H9 (cell line): ENCODE results near the gene DIP2A. TPM values are rescaled to one million over a fixed set of nuclear protein-coding genes. Genes with fewer than 3 reads are reported as not detected.

Experiments used
- DNase-seq: peaks from one replicate; pipeline ENCODE4 v3.0.0-alpha.2; 2017
- H2AFZ ChIP-seq: one replicate; pipeline ENCODE4 v1.6.1; 2013; ENCODE audit warnings: mild to moderate bottlenecking, low read length, control low read depth, moderate library complexity
- H2AK5ac ChIP-seq: 2 replicates; pipeline ENCODE4 v1.6.1; 2013; ENCODE audit warnings: low read length, control low read depth, mixed read lengths; ENCODE audit not compliant: insufficient read length
- H2BK120ac ChIP-seq: one replicate; pipeline ENCODE4 v1.6.1; 2013; ENCODE audit warnings: low read depth, mild to moderate bottlenecking, low read length, control low read depth, inconsistent platforms; ENCODE audit not compliant: poor library complexity, severe bottlenecking
- H2BK12ac ChIP-seq: 2 replicates; pipeline ENCODE4 v1.6.1; 2013; ENCODE audit warnings: low read length, control low read depth, mixed read lengths, low read depth; ENCODE audit not compliant: insufficient read length
- H2BK15ac ChIP-seq: 2 replicates; pipeline ENCODE4 v1.6.1; 2013; ENCODE audit warnings: low read depth, low read length, control low read depth
- H2BK20ac ChIP-seq: one replicate; pipeline ENCODE4 v1.6.1; 2013; ENCODE audit warnings: low read depth, mild to moderate bottlenecking, low read length, control low read depth, inconsistent platforms; ENCODE audit not compliant: poor library complexity, severe bottlenecking
- H2BK5ac ChIP-seq: 2 replicates; pipeline ENCODE4 v1.6.1; 2013; ENCODE audit warnings: low read length, control low read depth, mixed read lengths; ENCODE audit not compliant: insufficient read length
- H3K14ac ChIP-seq: 2 replicates; pipeline ENCODE4 v1.6.1; 2013; ENCODE audit warnings: low read length, control low read depth; ENCODE audit not compliant: insufficient read depth
- H3K18ac ChIP-seq: 2 replicates; pipeline ENCODE4 v1.6.1; 2013; ENCODE audit warnings: low read depth, mild to moderate bottlenecking, mixed read lengths, low read length, control low read depth; ENCODE audit not compliant: insufficient read length
- H3K23ac ChIP-seq: 2 replicates; pipeline ENCODE4 v1.6.1; 2013; ENCODE audit warnings: low read length, control low read depth, mixed read lengths, low read depth; ENCODE audit not compliant: insufficient read length
- H3K23me2 ChIP-seq: 2 replicates; pipeline ENCODE4 v1.6.1; 2013; ENCODE audit warnings: low read depth, mild to moderate bottlenecking, mixed read lengths, low read length, control low read depth; ENCODE audit not compliant: insufficient read length, poor library complexity, severe bottlenecking
- H3K27ac ChIP-seq: 2 replicates; pipeline ENCODE4 v1.5.1; 2013; ENCODE audit warnings: low read length, control low read depth, mixed read lengths, low read depth; ENCODE audit not compliant: insufficient read length
- H3K27me3 ChIP-seq: 2 replicates; pipeline ENCODE4 v1.6.1; 2013; ENCODE audit warnings: low read length, control low read depth, inconsistent platforms; ENCODE audit not compliant: insufficient read depth
- H3K4ac ChIP-seq: 2 replicates; pipeline ENCODE4 v1.6.1; 2013; ENCODE audit warnings: low read depth, mild to moderate bottlenecking, control low read depth, inconsistent platforms, low read length, moderate library complexity
- H3K4me1 ChIP-seq: 2 replicates; pipeline ENCODE4 v1.6.1; 2013; ENCODE audit warnings: low read length, control low read depth, inconsistent platforms; ENCODE audit not compliant: insufficient read depth
- H3K4me2 ChIP-seq: 2 replicates; pipeline ENCODE4 v1.6.1; 2013; ENCODE audit warnings: low read length, control low read depth, mixed read lengths; ENCODE audit not compliant: insufficient read length, insufficient read depth
- H3K56ac ChIP-seq: 2 replicates; pipeline ENCODE4 v1.6.1; 2013; ENCODE audit warnings: low read depth, mild to moderate bottlenecking, mixed read lengths, low read length, control low read depth; ENCODE audit not compliant: insufficient read length
- H3K79me1 ChIP-seq: 2 replicates; pipeline ENCODE4 v1.6.1; 2013; ENCODE audit warnings: low read depth, mild to moderate bottlenecking, moderate library complexity, low read length, control low read depth, inconsistent platforms; ENCODE audit not compliant: insufficient read depth, poor library complexity, severe bottlenecking
- H3K79me2 ChIP-seq: 2 replicates; pipeline ENCODE4 v1.6.1; 2013; ENCODE audit warnings: low read length, control low read depth, inconsistent platforms; ENCODE audit not compliant: insufficient read depth
- H3K9ac ChIP-seq: 2 replicates; pipeline ENCODE4 v1.6.1; 2013; ENCODE audit warnings: low read length, control low read depth, mixed read lengths; ENCODE audit not compliant: insufficient read length; ENCODE audit errors: extremely low read depth
- H3K9me3 ChIP-seq: one replicate; pipeline ENCODE4 v1.6.1; 2013; ENCODE audit warnings: low read depth, low read length, inconsistent platforms; ENCODE audit not compliant: control insufficient read depth
- H3T11ph ChIP-seq: one replicate; pipeline ENCODE4 v1.6.1; 2013; ENCODE audit warnings: mild to moderate bottlenecking, low read length, control low read depth, inconsistent platforms
- H4K20me1 ChIP-seq: one replicate; pipeline ENCODE4 v1.6.1; 2013; ENCODE audit not compliant: control insufficient read depth, insufficient read length, insufficient read depth
- H4K5ac ChIP-seq: 2 replicates; pipeline ENCODE4 v1.6.1; 2013; ENCODE audit warnings: low read depth, mild to moderate bottlenecking, mixed read lengths, low read length, control low read depth; ENCODE audit not compliant: insufficient read length
- H4K8ac ChIP-seq: replicated peaks from 2 replicates; pipeline ENCODE4 v1.6.1; 2013; ENCODE audit warnings: low read length, control low read depth, mixed read lengths, low read depth; ENCODE audit not compliant: insufficient read length
- H4K91ac ChIP-seq: 2 replicates; pipeline ENCODE4 v1.6.1; 2013; ENCODE audit warnings: low read depth, mild to moderate bottlenecking, moderate library complexity, mixed read lengths, low read length, control low read depth; ENCODE audit not compliant: insufficient read length
- H3K27ac Mint-ChIP-seq, 3 experiments: 2 replicates in 2 of 3; 3 replicates in 1 of 3; pipeline ENCODE4 v1.8.0; 2020 to 2021; ENCODE audit warnings: mixed read lengths in 3 of 3, mild to moderate bottlenecking in 1 of 3, moderate library complexity in 1 of 3
- H3K27me3 Mint-ChIP-seq: 2 replicates; pipeline ENCODE4 v1.8.0; 2021; ENCODE audit warnings: low read depth, mild to moderate bottlenecking, moderate library complexity, mixed read lengths
- H3K36me3 Mint-ChIP-seq, 3 experiments: 2 replicates in 2 of 3; 3 replicates in 1 of 3; pipeline ENCODE4 v1.8.0; 2020 to 2021; ENCODE audit warnings: low read depth in 3 of 3, mixed read lengths in 3 of 3; ENCODE audit not compliant: insufficient read depth in 1 of 3
- H3K4me1 Mint-ChIP-seq, 2 experiments: 2 replicates each; pipeline ENCODE4 v1.8.0; 2020; ENCODE audit warnings: mixed read lengths in 2 of 2
- H3K4me3 Mint-ChIP-seq, 2 experiments: 2 replicates in 1 of 2; 3 replicates in 1 of 2; pipeline ENCODE4 v1.8.0; 2020 to 2021; ENCODE audit warnings: mild to moderate bottlenecking in 2 of 2, mixed read lengths in 2 of 2, moderate library complexity in 1 of 2
- H3K9me3 Mint-ChIP-seq, 2 experiments: 2 replicates in 1 of 2; 3 replicates in 1 of 2; pipeline ENCODE4 v1.8.0; 2020; ENCODE audit warnings: mild to moderate bottlenecking in 2 of 2, mixed read lengths in 2 of 2, moderate library complexity in 1 of 2
- CTCF ChIP-seq: fragments of 200-600 bp; sonication (generic); conservative IDR thresholded peaks from 3 replicates; pipeline ENCODE4 v1.8.0; 2021; ENCODE audit warnings: antibody characterized with exemption, mild to moderate bottlenecking
- WGBS: extraction: QIAGEN DNeasy Blood & Tissue Kit; methylation state at CpG from one replicate; pipeline ENCODE4 v1.1.7; 2013; ENCODE audit warnings: missing lambda C conversion rate, low lambda C conversion rate, mixed read lengths; ENCODE audit not compliant: insufficient read length; ENCODE audit errors: extremely low coverage; 5-methylcytosine and 5-hydroxymethylcytosine counted together
- total RNA-seq: library from RNA; stranded (reverse); gene quantifications from 2 replicates; pipeline ENCODE4 v1.2.1, GENCODE V29; 2021

Gene DIP2A
- total RNA-seq, 1 experiment from 2014 or later, result 25.2 TPM

DNA sequence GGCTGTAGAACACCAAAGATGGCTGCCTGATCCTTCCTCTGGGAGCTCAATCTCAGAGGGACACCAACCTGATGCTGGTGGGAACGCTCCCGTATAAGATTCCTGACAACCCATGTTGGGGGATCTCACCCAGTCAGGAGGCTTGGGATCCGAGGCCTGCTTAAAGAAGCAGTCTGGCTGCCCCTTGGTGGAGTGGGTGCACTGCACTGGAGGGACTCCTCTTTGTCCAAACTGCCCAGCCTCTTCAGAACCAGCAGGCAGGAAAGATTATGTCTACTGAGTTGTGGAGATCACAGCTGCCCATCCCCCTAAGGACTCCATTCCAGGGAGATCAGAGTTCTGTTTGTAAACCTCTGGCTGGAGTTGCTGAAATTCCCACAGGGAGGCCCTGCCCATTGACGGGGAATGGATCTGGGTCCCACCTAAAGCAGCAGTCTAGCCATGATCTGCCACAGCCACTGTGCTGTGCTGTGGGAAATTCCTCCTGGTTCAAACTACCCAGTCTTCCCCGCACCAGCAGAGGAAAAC, 123.2 kb downstream of the DIP2A start:
- H3K4me2 ChIP-seq, result no peak overlapping the region
- peaks cover 77 to 85% of the 10 kb centered on the region in 2 experiments for H3K9me3 Mint-ChIP-seq
- no CpG with 5 or more reads among the region's 5 CpGs for WGBS

More for the DNA sequence above, 123.2 kb downstream of the DIP2A start:
- DNase-seq, result no peak
- TF ChIP-seq CTCF, result no peak
- H3K27ac Mint-ChIP-seq, result no peak overlapping the region
- Histone ChIP-seq H3K23me2 (no peaks in the 10 kb centered on the region), H3K18ac (no peak overlapping the region), H4K8ac (no peak overlapping the region), H2AK5ac (no peak overlapping the region), H3K79me2 (no peaks in the 10 kb centered on the region), H3K14ac (no peak overlapping the region), H3K27ac (no peak overlapping the region), H3K27me3 (no peaks in the 10 kb centered on the region), H3K9me3 (peaks cover 15% of the 10 kb centered on the region), H2BK5ac (no peak overlapping the region), H2BK12ac (no peak overlapping the region), H2AFZ (no peak overlapping the region), H3K23ac (no peak overlapping the region), H4K5ac (no peak overlapping the region), H4K20me1 (no peaks in the 10 kb centered on the region), H3K56ac (no peak overlapping the region), H4K91ac (no peak overlapping the region), H3K9ac (no peak overlapping the region), H2BK15ac (no peak overlapping the region; the same call in 1 of the 2 replicates), H3T11ph (no peak overlapping the region), H3K79me1 (no peaks in the 10 kb centered on the region), H3K4ac (no peak overlapping the region), H3K4me1 (no peaks in the 10 kb centered on the region), H2BK120ac (no peak overlapping the region), H2BK20ac (no peak overlapping the region)
- no peaks in the 10 kb centered on the region for H3K4me1 Mint-ChIP-seq
- peaks cover 12% of the 10 kb centered on the region for H3K27me3 Mint-ChIP-seq
- H3K4me3 Mint-ChIP-seq, result no peak overlapping the region
- peaks cover 36 to 58% (median 52%) of the 10 kb centered on the region in 3 experiments for H3K36me3 Mint-ChIP-seq
